Measurements from ENCODE around the gene SSH3. TPM values are rescaled to one million over a fixed set of nuclear protein-coding genes. Genes with fewer than 3 reads are reported as not detected.

SSH3 gene
- total RNA-seq, 1 experiment from 2014 or later = 57.8 TPM

DNA sequence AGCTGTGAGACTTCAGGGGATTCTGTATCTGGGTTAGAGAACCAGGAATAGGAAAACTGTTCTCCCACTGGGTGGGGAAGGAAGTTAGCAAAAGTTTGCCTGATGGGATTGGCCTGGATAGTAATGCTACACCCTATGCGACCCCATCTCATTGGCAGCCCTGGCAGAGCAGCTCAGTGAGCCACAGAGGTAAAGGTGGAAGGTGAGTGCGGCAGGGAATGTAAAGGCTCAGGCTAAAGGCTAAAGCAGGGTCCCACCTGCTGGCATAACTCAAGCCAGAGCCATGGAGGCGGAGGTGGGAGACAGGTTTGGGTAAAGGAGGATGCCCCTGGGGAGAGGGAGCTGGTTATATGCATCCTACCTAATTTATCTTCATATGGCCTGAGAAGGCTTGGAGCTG, 18.7 kb downstream of the SSH3 start:
- ChIA-PET CTCF (no interaction called here), RAD21 (ENCODE audit: low non-redundant PET in 1 of 2, low total read pairs in 2 of 2, uncharacterized antibody in 2 of 2, unreplicated experiment in 2 of 2) (no interaction called here), POLR2A (interaction anchor here (0.6 kb wide), 1 partner anchor 93 kb away, joined by 3 read pairs; no protein-coding TSS in a partner anchor)
- intact Hi-C loops (cut with micrococcal nuclease) = no loop called here
- Histone ChIP-seq H3K4me1 (ENCODE audit: control insufficient read depth in 1 of 2, insufficient read depth in 2 of 2, low read length in 2 of 2) (peaks cover 3 to 12% of the 10 kb centered on the region in 2 experiments; a peak in 2 of 4 replicates), H3K27me3 (ENCODE audit: insufficient read depth, low read length) (no peaks in the 10 kb centered on the region), H3K4me2 (ENCODE audit: low read length) (no peak overlapping the region), H3K36me3 (ENCODE audit: control insufficient read depth in 1 of 2, insufficient read depth in 2 of 2, low read length in 2 of 2) (no peaks in the 10 kb centered on the region; a peak in 1 of 4 replicates), H3K9ac (ENCODE audit: low read length) (no peak overlapping the region), H3K4me3 (replicated peaks in 1 of 2; ENCODE audit: low read depth in 1 of 2, low read length in 2 of 2) (no peak overlapping the region), H3K79me2 (ENCODE audit: insufficient read depth, low read length) (peaks cover 11% of the 10 kb centered on the region; the same call in 1 of the 2 replicates), H3K27ac (ENCODE audit: low read depth, low read length) (no peak overlapping the region), H2AFZ (ENCODE audit: low read depth, low read length, poor library complexity, severe bottlenecking) (no peak overlapping the region), H4K20me1 (ENCODE audit: insufficient read depth) (no peaks in the 10 kb centered on the region), H3K9me2 (ENCODE audit: insufficient read depth) (no peaks in the 10 kb centered on the region), H3K9me3 (ENCODE audit: control insufficient read depth in 1 of 2, insufficient read depth in 1 of 2, low read depth in 1 of 2, low read length in 2 of 2) (no peaks in the 10 kb centered on the region)
- BruUV-seq (replicated peaks) = no TSS peak
- DNase-seq (ENCODE audit: low read depth, low spot score) (no peak), ATAC-seq (no peak)
- TF ChIP-seq, protein P1, sequence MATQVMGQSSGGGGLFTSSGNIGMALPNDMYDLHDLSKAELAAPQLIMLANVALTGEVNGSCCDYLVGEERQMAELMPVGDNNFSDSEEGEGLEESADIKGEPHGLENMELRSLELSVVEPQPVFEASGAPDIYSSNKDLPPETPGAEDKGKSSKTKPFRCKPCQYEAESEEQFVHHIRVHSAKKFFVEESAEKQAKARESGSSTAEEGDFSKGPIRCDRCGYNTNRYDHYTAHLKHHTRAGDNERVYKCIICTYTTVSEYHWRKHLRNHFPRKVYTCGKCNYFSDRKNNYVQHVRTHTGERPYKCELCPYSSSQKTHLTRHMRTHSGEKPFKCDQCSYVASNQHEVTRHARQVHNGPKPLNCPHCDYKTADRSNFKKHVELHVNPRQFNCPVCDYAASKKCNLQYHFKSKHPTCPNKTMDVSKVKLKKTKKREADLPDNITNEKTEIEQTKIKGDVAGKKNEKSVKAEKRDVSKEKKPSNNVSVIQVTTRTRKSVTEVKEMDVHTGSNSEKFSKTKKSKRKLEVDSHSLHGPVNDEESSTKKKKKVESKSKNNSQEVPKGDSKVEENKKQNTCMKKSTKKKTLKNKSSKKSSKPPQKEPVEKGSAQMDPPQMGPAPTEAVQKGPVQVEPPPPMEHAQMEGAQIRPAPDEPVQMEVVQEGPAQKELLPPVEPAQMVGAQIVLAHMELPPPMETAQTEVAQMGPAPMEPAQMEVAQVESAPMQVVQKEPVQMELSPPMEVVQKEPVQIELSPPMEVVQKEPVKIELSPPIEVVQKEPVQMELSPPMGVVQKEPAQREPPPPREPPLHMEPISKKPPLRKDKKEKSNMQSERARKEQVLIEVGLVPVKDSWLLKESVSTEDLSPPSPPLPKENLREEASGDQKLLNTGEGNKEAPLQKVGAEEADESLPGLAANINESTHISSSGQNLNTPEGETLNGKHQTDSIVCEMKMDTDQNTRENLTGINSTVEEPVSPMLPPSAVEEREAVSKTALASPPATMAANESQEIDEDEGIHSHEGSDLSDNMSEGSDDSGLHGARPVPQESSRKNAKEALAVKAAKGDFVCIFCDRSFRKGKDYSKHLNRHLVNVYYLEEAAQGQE (IDR thresholded peaks at IDR 0.05; ENCODE audit: low read depth) = no peak
- no peak for TF ChIP-seq EGR1 (IDR thresholded peaks at IDR 0.05; ENCODE audit: low read depth)
- TF ChIP-seq FOSL1 (IDR thresholded peaks at IDR 0.05; ENCODE audit: low read depth) = no peak
- TF ChIP-seq SIN3A (IDR thresholded peaks at IDR 0.05; ENCODE audit: low read depth) = no peak
- TF ChIP-seq, protein P2, sequence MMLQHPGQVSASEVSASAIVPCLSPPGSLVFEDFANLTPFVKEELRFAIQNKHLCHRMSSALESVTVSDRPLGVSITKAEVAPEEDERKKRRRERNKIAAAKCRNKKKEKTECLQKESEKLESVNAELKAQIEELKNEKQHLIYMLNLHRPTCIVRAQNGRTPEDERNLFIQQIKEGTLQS (IDR thresholded peaks at IDR 0.05) = no peak
- TF ChIP-seq, protein P3, sequence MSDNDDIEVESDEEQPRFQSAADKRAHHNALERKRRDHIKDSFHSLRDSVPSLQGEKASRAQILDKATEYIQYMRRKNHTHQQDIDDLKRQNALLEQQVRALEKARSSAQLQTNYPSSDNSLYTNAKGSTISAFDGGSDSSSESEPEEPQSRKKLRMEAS (IDR thresholded peaks at IDR 0.05) = no peak
- TF ChIP-seq, protein P4, sequence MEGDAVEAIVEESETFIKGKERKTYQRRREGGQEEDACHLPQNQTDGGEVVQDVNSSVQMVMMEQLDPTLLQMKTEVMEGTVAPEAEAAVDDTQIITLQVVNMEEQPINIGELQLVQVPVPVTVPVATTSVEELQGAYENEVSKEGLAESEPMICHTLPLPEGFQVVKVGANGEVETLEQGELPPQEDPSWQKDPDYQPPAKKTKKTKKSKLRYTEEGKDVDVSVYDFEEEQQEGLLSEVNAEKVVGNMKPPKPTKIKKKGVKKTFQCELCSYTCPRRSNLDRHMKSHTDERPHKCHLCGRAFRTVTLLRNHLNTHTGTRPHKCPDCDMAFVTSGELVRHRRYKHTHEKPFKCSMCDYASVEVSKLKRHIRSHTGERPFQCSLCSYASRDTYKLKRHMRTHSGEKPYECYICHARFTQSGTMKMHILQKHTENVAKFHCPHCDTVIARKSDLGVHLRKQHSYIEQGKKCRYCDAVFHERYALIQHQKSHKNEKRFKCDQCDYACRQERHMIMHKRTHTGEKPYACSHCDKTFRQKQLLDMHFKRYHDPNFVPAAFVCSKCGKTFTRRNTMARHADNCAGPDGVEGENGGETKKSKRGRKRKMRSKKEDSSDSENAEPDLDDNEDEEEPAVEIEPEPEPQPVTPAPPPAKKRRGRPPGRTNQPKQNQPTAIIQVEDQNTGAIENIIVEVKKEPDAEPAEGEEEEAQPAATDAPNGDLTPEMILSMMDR (IDR thresholded peaks at IDR 0.05 in 2 of 3, conservative IDR thresholded peaks at IDR 0.05 in 1 of 3; ENCODE audit: borderline replicate concordance in 1 of 3, insufficient read depth in 1 of 3, low read depth in 2 of 3, low read length in 2 of 3) = no peak
- TF ChIP-seq EZH2phosphoT487 (IDR thresholded peaks at IDR 0.05; ENCODE audit: borderline replicate concordance) = no peak
- no peak for TF ChIP-seq ZNF274 (IDR thresholded peaks at IDR 0.05; ENCODE audit: low read depth, low read length)
- no peak for TF ChIP-seq TCF7L2 (IDR thresholded peaks at IDR 0.05; ENCODE audit: borderline replicate concordance, extremely low read depth, insufficient read depth, insufficient read length)
- TF ChIP-seq SRF (IDR thresholded peaks at IDR 0.05; ENCODE audit: low read depth) = no peak
- no peak for TF ChIP-seq ELF1 (IDR thresholded peaks at IDR 0.05; ENCODE audit: borderline replicate concordance, low read depth)
- TF ChIP-seq POLR2A (IDR thresholded peaks at IDR 0.05; ENCODE audit: borderline replicate concordance, extremely low read depth, insufficient read depth, insufficient read length) = no peak
- no peak for TF ChIP-seq ZFX (IDR thresholded peaks at IDR 0.05)
- no peak for TF ChIP-seq YY1 (IDR thresholded peaks at IDR 0.05; ENCODE audit: extremely low read depth, insufficient replicate concordance, low read depth, low read length)
- no peak for TF ChIP-seq CEBPB (IDR thresholded peaks at IDR 0.05; ENCODE audit: low read depth)
- no peak for TF ChIP-seq RAD21 (IDR thresholded peaks at IDR 0.05; ENCODE audit: low read depth)
- no peak for TF ChIP-seq POLR2AphosphoS5 (IDR thresholded peaks at IDR 0.05; ENCODE audit: low read depth, low read length)
- TF ChIP-seq EZH2 (IDR thresholded peaks at IDR 0.05) = no peak

Measured in HCT116 (cell line).